ENCODE results near the gene FBXW9.

DNA sequence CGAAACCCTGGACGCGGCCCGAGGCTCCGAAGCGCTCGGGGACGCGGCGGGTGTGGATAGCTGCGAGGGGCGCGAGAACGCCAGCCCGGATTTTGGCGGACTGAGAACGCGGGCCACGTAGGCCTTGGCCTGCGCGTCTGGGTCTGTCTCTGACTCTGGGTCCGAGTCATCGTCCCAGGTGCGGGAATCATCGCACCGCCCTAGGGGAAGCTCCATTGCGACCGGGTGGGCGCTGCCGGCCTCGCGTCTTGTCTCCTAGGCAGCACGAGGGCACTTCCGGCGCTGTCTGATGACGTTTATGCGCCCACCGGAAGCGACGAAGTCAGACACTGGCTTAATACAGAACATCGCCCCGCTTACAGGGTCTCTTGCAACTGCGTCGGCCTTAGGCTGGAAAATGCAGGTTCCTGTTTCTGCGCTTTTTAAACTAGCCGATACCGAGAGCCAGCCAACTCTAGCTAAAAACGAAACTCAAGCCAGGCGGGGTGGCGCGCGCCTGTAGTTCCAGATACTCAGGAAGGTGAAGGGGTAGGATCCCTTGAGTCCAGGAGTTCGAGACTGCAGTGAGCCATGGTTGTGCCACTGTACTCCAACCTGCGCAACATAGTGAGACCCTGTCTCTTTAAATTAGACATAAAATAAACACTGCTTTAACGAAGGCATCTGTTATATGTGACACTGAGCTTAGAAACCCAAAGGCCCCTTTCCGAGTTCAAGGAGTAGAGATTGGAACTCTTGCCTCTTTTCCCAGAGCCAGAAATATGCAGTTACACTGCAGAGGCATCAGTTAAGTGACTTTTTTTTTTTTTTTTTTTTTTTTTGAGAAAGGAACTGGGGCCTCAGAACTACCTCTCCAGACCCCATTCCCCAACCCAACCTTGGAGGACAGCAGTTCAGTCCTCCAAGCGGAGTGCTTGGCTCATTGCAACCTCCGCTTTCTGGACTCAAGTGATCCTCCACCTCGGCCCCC is at the start of gene FBXW9:
- TF ChIP-seq, protein P1, sequence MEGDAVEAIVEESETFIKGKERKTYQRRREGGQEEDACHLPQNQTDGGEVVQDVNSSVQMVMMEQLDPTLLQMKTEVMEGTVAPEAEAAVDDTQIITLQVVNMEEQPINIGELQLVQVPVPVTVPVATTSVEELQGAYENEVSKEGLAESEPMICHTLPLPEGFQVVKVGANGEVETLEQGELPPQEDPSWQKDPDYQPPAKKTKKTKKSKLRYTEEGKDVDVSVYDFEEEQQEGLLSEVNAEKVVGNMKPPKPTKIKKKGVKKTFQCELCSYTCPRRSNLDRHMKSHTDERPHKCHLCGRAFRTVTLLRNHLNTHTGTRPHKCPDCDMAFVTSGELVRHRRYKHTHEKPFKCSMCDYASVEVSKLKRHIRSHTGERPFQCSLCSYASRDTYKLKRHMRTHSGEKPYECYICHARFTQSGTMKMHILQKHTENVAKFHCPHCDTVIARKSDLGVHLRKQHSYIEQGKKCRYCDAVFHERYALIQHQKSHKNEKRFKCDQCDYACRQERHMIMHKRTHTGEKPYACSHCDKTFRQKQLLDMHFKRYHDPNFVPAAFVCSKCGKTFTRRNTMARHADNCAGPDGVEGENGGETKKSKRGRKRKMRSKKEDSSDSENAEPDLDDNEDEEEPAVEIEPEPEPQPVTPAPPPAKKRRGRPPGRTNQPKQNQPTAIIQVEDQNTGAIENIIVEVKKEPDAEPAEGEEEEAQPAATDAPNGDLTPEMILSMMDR (conservative IDR thresholded peaks at IDR 0.05; ENCODE audit: low read depth, low read length) = no peak
- TF ChIP-seq POLR2A (IDR thresholded peaks at IDR 0.05; ENCODE audit: low read depth, low read length) (peak; percentile 43; the same call in 1 of the 2 replicates), RCOR1 (IDR thresholded peaks at IDR 0.05; ENCODE audit: insufficient replicate concordance, low read length) (no peak), MAZ (IDR thresholded peaks at IDR 0.05; ENCODE audit: borderline replicate concordance, low read depth, low read length) (peak; percentile 38; the same call in 1 of the 2 replicates), MAFK (IDR thresholded peaks at IDR 0.05; ENCODE audit: low read depth, low read length) (no peak), FOS (IDR thresholded peaks at IDR 0.05; ENCODE audit: low read depth, low read length) (no peak), RFX5 (IDR thresholded peaks at IDR 0.05; ENCODE audit: low read depth, low read length) (no peak), MXI1 (IDR thresholded peaks at IDR 0.05; ENCODE audit: borderline replicate concordance, low read depth, low read length) (peak; percentile 91), NFE2L2 (IDR thresholded peaks at IDR 0.05; ENCODE audit: low read depth, low read length) (no peak), BHLHE40 (IDR thresholded peaks at IDR 0.05; ENCODE audit: low read depth, low read length) (0 out of 2 replicates have a peak, but pooled peaks have one; percentile 6)
- TF ChIP-seq, protein P2, sequence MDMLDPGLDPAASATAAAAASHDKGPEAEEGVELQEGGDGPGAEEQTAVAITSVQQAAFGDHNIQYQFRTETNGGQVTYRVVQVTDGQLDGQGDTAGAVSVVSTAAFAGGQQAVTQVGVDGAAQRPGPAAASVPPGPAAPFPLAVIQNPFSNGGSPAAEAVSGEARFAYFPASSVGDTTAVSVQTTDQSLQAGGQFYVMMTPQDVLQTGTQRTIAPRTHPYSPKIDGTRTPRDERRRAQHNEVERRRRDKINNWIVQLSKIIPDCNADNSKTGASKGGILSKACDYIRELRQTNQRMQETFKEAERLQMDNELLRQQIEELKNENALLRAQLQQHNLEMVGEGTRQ (IDR thresholded peaks at IDR 0.05; ENCODE audit: low read depth, low read length) = peak; percentile 45
- TF ChIP-seq, protein P3, sequence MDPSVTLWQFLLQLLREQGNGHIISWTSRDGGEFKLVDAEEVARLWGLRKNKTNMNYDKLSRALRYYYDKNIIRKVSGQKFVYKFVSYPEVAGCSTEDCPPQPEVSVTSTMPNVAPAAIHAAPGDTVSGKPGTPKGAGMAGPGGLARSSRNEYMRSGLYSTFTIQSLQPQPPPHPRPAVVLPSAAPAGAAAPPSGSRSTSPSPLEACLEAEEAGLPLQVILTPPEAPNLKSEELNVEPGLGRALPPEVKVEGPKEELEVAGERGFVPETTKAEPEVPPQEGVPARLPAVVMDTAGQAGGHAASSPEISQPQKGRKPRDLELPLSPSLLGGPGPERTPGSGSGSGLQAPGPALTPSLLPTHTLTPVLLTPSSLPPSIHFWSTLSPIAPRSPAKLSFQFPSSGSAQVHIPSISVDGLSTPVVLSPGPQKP (IDR thresholded peaks at IDR 0.05; ENCODE audit: borderline replicate concordance, low read depth, low read length) = 0 out of 2 replicates have a peak, but pooled peaks have one; percentile 35

Data from IMR-90 (cell line).